Measurements from ENCODE around the gene C6orf120. TPM values are rescaled to one million over a fixed set of nuclear protein-coding genes. Genes with fewer than 3 reads are reported as not detected.
A peak's percentile ranks its signal among the peaks of the same experiment; 100 is the strongest.

Gene C6orf120
- total and polyA plus RNA-seq, 2 of the 13 experiments (the other 11 are each of a cell fraction or from before 2014, with no cell fraction given): 21.7 to 29.9 TPM

DNA sequence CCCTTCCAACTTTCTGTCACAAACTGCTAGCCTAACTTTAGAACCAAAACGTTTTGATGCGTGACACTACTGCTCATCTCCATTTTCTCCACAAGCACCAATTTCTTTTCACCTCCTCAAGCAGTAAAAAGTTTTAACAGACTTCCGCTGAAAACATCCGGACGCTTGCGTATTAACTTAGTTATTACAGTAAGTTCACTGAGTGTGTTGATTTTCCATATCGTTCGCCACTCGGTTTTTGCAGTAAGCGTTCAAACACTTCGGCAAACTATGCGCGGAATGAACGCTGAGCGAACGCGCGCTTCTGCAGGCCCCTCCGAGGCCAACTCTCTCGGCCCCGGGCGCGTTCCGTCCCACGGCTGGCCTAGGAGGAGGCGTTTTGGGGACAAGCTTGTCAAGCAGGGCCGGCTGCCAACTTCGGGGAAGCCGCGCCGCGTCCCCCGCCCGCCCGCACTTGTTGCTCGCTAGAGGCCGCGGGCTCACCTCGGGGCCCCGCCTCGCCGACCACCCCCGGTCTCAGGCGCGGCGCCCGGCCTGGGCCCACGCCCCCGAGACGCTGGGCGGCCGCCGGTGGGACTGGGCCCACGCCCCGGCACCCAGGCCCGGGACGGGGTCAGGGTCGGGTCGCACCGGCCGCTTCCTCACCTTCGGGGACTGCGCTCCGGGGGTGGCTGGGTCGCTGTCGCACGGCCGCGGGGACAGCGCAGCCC lies 21.4 kb downstream of the C6orf120 start (continued):
- TF ChIP-seq, protein P1, sequence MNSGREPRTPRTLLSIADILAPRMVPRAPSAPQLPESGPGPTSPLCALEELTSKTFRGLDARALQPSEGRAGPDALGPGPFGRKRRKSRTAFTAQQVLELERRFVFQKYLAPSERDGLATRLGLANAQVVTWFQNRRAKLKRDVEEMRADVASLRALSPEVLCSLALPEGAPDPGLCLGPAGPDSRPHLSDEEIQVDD (CRISPR knock-in tag; IDR thresholded peaks at IDR 0.05; ENCODE audit: borderline replicate concordance): peak; percentile 62; the same call in 1 of the 2 replicates
- 0 out of 2 replicates have a peak, but pooled peaks have one; percentile 36 for TF ChIP-seq ZNF234 (CRISPR knock-in tag; conservative IDR thresholded peaks at IDR 0.05)
- TF ChIP-seq ZNF766 (CRISPR knock-in tag; IDR thresholded peaks at IDR 0.05; ENCODE audit: borderline replicate concordance): 0 out of 2 replicates have a peak, but pooled peaks have one; percentile 22
- no peak for TF ChIP-seq FOXK2 (IDR thresholded peaks at IDR 0.05)
- TF ChIP-seq, protein P2, sequence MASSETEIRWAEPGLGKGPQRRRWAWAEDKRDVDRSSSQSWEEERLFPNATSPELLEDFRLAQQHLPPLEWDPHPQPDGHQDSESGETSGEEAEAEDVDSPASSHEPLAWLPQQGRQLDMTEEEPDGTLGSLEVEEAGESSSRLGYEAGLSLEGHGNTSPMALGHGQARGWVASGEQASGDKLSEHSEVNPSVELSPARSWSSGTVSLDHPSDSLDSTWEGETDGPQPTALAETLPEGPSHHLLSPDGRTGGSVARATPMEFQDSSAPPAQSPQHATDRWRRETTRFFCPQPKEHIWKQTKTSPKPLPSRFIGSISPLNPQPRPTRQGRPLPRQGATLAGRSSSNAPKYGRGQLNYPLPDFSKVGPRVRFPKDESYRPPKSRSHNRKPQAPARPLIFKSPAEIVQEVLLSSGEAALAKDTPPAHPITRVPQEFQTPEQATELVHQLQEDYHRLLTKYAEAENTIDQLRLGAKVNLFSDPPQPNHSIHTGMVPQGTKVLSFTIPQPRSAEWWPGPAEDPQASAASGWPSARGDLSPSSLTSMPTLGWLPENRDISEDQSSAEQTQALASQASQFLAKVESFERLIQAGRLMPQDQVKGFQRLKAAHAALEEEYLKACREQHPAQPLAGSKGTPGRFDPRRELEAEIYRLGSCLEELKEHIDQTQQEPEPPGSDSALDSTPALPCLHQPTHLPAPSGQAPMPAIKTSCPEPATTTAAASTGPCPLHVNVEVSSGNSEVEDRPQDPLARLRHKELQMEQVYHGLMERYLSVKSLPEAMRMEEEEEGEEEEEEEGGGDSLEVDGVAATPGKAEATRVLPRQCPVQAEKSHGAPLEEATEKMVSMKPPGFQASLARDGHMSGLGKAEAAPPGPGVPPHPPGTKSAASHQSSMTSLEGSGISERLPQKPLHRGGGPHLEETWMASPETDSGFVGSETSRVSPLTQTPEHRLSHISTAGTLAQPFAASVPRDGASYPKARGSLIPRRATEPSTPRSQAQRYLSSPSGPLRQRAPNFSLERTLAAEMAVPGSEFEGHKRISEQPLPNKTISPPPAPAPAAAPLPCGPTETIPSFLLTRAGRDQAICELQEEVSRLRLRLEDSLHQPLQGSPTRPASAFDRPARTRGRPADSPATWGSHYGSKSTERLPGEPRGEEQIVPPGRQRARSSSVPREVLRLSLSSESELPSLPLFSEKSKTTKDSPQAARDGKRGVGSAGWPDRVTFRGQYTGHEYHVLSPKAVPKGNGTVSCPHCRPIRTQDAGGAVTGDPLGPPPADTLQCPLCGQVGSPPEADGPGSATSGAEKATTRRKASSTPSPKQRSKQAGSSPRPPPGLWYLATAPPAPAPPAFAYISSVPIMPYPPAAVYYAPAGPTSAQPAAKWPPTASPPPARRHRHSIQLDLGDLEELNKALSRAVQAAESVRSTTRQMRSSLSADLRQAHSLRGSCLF (CRISPR knock-in tag; IDR thresholded peaks at IDR 0.05; ENCODE audit: borderline replicate concordance): 0 out of 2 replicates have a peak, but pooled peaks have one; percentile 11
- TF ChIP-seq ARID5B (CRISPR knock-in tag; IDR thresholded peaks at IDR 0.05): no peak
- TF ChIP-seq TARDBP (CRISPR knock-in tag; IDR thresholded peaks at IDR 0.05): no peak
- peak; percentile 69 for TF ChIP-seq ZNF7 (CRISPR knock-in tag; IDR thresholded peaks at IDR 0.05)
- 0 out of 2 replicates have a peak, but pooled peaks have one; percentile 6 for TF ChIP-seq ZNF839 (CRISPR knock-in tag; IDR thresholded peaks at IDR 0.05; ENCODE audit: borderline replicate concordance)
- TF ChIP-seq NCOR1 (IDR thresholded peaks at IDR 0.05; ENCODE audit: borderline replicate concordance, low read length): no peak
- no peak for TF ChIP-seq KLF6 (CRISPR knock-in tag; IDR thresholded peaks at IDR 0.05)
- TF ChIP-seq, protein P3, sequence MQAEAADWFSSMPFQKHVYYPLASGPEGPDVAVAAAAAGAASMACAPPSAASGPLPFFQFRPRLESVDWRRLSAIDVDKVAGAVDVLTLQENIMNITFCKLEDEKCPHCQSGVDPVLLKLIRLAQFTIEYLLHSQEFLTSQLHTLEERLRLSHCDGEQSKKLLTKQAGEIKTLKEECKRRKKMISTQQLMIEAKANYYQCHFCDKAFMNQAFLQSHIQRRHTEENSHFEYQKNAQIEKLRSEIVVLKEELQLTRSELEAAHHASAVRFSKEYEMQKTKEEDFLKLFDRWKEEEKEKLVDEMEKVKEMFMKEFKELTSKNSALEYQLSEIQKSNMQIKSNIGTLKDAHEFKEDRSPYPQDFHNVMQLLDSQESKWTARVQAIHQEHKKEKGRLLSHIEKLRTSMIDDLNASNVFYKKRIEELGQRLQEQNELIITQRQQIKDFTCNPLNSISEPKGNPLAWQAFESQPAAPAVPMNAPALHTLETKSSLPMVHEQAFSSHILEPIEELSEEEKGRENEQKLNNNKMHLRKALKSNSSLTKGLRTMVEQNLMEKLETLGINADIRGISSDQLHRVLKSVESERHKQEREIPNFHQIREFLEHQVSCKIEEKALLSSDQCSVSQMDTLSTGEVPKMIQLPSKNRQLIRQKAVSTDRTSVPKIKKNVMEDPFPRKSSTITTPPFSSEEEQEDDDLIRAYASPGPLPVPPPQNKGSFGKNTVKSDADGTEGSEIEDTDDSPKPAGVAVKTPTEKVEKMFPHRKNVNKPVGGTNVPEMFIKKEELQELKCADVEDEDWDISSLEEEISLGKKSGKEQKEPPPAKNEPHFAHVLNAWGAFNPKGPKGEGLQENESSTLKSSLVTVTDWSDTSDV (CRISPR knock-in tag; IDR thresholded peaks at IDR 0.05): 0 out of 2 replicates have a peak, but pooled peaks have one; percentile 17
- no peak for TF ChIP-seq ZNF101 (CRISPR knock-in tag; IDR thresholded peaks at IDR 0.05; ENCODE audit: borderline replicate concordance, low read depth)
- TF ChIP-seq ZNF138 (CRISPR knock-in tag; IDR thresholded peaks at IDR 0.05; ENCODE audit: low read depth): 0 out of 2 replicates have a peak, but pooled peaks have one; percentile 18
- TF ChIP-seq KAT8 (CRISPR knock-in tag; IDR thresholded peaks at IDR 0.05): 0 out of 2 replicates have a peak, but pooled peaks have one; percentile 14
